Fibroblast of pulmonary artery (primary cell): ENCODE data around the gene LFNG.

Experiments
- DNase-seq: peaks from one replicate; pipeline ENCODE4 v3.0.0-alpha.2; 2010; ENCODE audit warnings: low read depth
- H3K4me3 ChIP-seq: replicated peaks from 2 replicates; pipeline ENCODE4 v1.5.1; 2011; ENCODE audit warnings: low read depth, mild to moderate bottlenecking, control low read depth, low read length, moderate library complexity
- CTCF ChIP-seq: IDR thresholded peaks from 2 replicates; pipeline ENCODE4 v1.5.1; 2011; ENCODE audit warnings: mild to moderate bottlenecking, control low read depth, low read length, inconsistent platforms; ENCODE audit errors: missing control alignments

Gene LFNG

GRCh38 chr7:2542916-2543871, 23.6 kb downstream of the LFNG start:
- no peak for TF ChIP-seq CTCF
- no peak overlapping the region for H3K4me3 ChIP-seq
- no peak for DNase-seq

DNA sequence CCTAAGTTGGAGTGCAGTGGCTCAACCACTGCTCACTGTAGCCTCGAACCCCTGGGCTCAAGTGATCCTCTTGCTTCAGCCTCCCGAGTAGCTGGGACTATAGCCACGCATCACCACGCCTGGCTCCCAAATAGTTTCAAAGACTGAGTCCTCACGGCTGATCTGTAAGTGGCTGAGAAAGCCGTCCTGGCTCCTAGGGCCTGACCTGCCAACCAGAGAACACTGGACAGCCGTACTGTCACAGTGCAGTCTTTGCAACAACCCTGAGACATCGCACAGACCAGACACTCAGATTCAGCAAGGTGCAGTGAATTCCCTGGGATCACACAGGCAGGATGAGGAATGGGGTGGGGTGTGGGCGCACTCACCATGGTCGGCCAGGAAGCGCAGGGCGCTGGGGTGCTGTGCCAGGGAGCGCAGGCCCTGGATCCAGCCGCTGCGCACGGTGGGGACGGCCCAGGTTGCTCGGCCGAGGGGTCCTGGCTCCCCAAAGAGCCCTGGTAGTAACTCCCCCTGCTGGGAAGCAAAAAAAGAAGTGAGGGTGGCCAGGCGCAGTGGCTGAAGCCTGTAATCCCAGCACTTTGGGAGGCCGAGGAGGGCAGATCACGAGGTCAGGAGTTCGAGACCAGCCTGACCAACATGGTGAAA, 25.1 kb downstream of the LFNG start:
- DNase-seq = no peak
- no peak overlapping the region for H3K4me3 ChIP-seq
- TF ChIP-seq CTCF = no peak

DNA sequence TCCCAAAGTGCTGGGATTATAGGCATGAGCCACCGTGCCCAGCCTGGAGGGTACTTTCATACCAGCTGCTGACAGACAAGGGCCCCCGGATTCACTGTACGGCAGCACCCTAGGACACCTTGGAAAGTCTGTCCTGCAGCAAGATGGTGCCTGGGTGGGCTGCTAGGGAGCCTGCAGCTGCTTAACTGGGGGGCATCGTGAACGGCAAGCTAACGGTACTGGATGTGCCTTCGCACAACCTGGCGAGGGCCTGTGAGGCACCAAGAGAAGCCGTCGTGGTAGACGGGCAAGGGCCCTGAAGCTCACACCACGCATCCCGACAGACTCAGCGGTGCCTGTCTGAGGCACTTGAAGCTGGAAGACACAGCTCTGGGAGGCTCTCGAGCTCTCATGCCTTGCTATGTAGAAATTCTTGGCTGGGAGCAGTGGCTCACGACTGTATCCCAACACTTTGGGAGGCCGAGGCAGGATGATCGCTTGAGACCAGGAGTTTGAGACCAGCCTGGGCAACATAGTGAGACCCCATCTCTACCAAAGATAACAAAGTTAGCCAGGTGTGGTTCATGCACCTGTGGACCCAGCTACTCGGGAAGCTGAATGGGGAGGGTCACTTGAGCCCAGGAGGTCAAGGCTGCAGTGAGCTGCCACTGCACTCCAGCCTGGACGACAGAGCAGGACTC, 26.3 kb downstream of the LFNG start:
- no peak for TF ChIP-seq CTCF
- H3K4me3 ChIP-seq = no peak overlapping the region
- DNase-seq = no peak

- no peak overlapping the region for H3K4me3 ChIP-seq
- DNase-seq = no peak
- TF ChIP-seq CTCF = no peak
Observed at GRCh38 chr7:2546776-2547586, 27.4 kb downstream of the LFNG start.

GRCh38 chr7:2551418-2551817, 31.8 kb downstream of the LFNG start:
- H3K4me3 ChIP-seq = no peak overlapping the region
- no peak for TF ChIP-seq CTCF
- no peak for DNase-seq

- TF ChIP-seq CTCF = no peak
- DNase-seq = no peak
- no peak overlapping the region for H3K4me3 ChIP-seq
Observed at GRCh38 chr7:2553108-2553507, 33.5 kb downstream of the LFNG start.
